ENCODE results near the gene TRAF2. TPM values are rescaled to one million over a fixed set of nuclear protein-coding genes. Genes with fewer than 3 reads are reported as not detected.

Gene TRAF2
- total and polyA plus RNA-seq, 2 donors (not counting 3 experiments of a cell fraction or from before 2014, with no cell fraction given), result 10.9 to 23.1 TPM

DNA sequence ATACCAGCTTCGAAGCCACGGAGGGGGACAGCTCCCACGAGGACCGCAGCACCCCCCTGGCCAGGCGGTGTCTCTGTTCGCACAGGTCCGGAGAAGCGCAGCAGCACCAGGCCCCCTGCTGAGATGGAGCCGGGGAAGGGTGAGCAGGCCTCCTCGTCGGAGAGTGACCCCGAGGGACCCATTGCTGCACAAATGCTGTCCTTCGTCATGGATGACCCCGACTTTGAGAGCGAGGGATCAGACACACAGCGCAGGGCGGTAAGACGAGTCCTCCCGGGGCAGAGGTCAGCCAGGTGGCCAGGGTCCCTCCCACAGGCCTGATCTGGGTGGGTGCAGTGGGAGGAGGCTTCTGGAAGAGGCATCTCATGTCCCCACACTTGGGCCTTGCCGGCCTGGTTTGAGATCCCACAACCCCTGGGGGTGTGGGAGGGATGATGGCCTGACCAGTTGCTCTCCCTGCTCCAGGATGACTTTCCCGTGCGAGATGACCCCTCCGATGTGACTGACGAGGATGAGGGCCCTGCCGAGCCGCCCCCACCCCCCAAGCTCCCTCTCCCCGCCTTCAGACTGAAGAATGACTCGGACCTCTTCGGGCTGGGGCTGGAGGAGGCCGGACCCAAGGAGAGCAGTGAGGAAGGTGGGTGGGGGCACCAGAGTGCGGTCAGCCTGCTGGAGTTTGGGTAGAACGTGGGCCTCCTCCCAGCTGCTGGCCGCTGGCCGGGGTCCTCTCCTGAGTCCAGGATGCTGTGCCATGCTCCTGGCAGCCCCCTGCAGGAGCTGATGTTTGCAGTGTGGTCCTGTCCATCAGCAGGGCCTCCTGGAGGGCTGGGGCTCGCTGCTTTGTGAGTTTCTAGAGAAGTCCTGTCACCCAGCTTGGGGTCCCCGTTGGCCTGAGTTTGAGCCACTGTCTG, 46.8 kb upstream of the TRAF2 start:
- Histone ChIP-seq H3K27ac (ENCODE audit: insufficient read depth, low read depth, low read length) (no peak overlapping the region), H3K9ac (replicated peaks; ENCODE audit: extremely low read depth, insufficient read depth, low read length) (no peak overlapping the region), H4K20me1 (replicated peaks; ENCODE audit: control insufficient read depth, extremely low read depth, insufficient read depth, low read length) (no peaks in the 10 kb centered on the region), H3K9me3 (replicated peaks; ENCODE audit: control insufficient read depth, insufficient read depth, low read length) (no peaks in the 10 kb centered on the region), H3K79me2 (ENCODE audit: control insufficient read depth, insufficient read depth, low read length) (no peaks in the 10 kb centered on the region), H2AFZ (ENCODE audit: low read depth, low read length) (no peak overlapping the region), H3K27me3 (ENCODE audit: control insufficient read depth in 2 of 2, insufficient read depth in 2 of 2, low read length in 2 of 2) (peaks cover 2 to 6% of the 10 kb centered on the region in 2 experiments), H3K36me3 (ENCODE audit: control insufficient read depth in 2 of 2, extremely low read depth in 1 of 2, insufficient read depth in 2 of 2, low read length in 2 of 2) (peaks cover 0 to 13% of the 10 kb centered on the region in 2 experiments), H3K9me1 (replicated peaks; ENCODE audit: control insufficient read depth, extremely low read depth, insufficient read depth, low read length) (no peaks in the 10 kb centered on the region), H3K4me3 (replicated peaks in 1 of 3; ENCODE audit: insufficient read depth in 1 of 3, low read depth in 1 of 3, low read length in 3 of 3) (no peak overlapping the region), H3K4me1 (ENCODE audit: control insufficient read depth, extremely low read depth, insufficient read depth, low read length) (peaks cover 3% of the 10 kb centered on the region), H3K4me2 (ENCODE audit: insufficient read depth, low read length) (no peak overlapping the region)
- FAIRE-seq (no peak), DNase-seq (ENCODE audit: low read depth, low spot score) (no peak)
- ChIA-PET CTCF (interaction anchor here (1.0 kb wide), 1 partner anchor 18 kb away, joined by 3 read pairs; no protein-coding TSS in a partner anchor), POLR2A (interaction anchor here (0.6 kb wide), 1 partner anchor 69 kb away, joined by 7 read pairs; no protein-coding TSS in a partner anchor)
- no TSS peak for BruUV-seq (replicated peaks)
- TF ChIP-seq MYC (IDR thresholded peaks at IDR 0.05; ENCODE audit: low read depth, low read length) (no peak), MAX (IDR thresholded peaks at IDR 0.05; ENCODE audit: insufficient read depth, insufficient read length) (no peak)
- intact Hi-C loops (cut with micrococcal nuclease) (loop anchor here (5.0 kb wide), 2 partner anchors 32 to 158 kb away; partner anchors contain the start of genes CLIC3 and RABL6), dilution Hi-C loops (cut with MboI; ENCODE audit: extremely low pct_ligation_motif_present, low sequenced_read_pairs) (no loop called here)

GRCh38 chr9:136840140-136840876, 46.0 kb upstream of the TRAF2 start:
- dilution Hi-C loops (cut with MboI; ENCODE audit: extremely low pct_ligation_motif_present, low sequenced_read_pairs), result no loop called here
- no peak overlapping the region for H3K4me2 ChIP-seq (ENCODE audit: insufficient read depth, low read length)
- CTCF ChIA-PET, result interaction anchor here (0.6 to 1.0 kb wide), 2 partner anchors 13 to 19 kb away, joined by 3 to 4 read pairs; no protein-coding TSS in a partner anchor
- intact Hi-C loops (cut with micrococcal nuclease), result loop anchor here (5.0 kb wide), 2 partner anchors 33 to 157 kb away; partner anchors contain the start of genes CLIC3 and RABL6
- H3K27ac ChIP-seq (ENCODE audit: insufficient read depth, low read depth, low read length), result no peak overlapping the region
- TF ChIP-seq JUN (IDR thresholded peaks at IDR 0.05; ENCODE audit: borderline replicate concordance, insufficient read depth, insufficient read length, low read depth) (no peak), MYC (IDR thresholded peaks at IDR 0.05; ENCODE audit: low read depth, low read length) (no peak), POLR2A (IDR thresholded peaks at IDR 0.05; ENCODE audit: low read depth, low read length) (no peak), FOS (IDR thresholded peaks at IDR 0.05; ENCODE audit: borderline replicate concordance, insufficient read depth, low read length) (no peak), CTCF (IDR thresholded peaks at IDR 0.05; ENCODE audit: extremely low read depth in 1 of 2, insufficient read depth in 1 of 2, low read depth in 1 of 2, low read length in 2 of 2) (no peak), POLR2AphosphoS5 (IDR thresholded peaks at IDR 0.05; ENCODE audit: insufficient read depth, low read depth, low read length) (no peak), EZH2 (IDR thresholded peaks at IDR 0.05; ENCODE audit: borderline replicate concordance, low read depth, low read length, severe bottlenecking) (no peak), MAX (IDR thresholded peaks at IDR 0.05; ENCODE audit: insufficient read depth, insufficient read length) (no peak), GATA2 (IDR thresholded peaks at IDR 0.05; ENCODE audit: insufficient read depth, insufficient read length, low read depth, low read length) (no peak)
- no peaks in the 10 kb centered on the region for H3K79me2 ChIP-seq (ENCODE audit: control insufficient read depth, insufficient read depth, low read length)
- no TSS peak for BruUV-seq (replicated peaks)
- H3K9me3 ChIP-seq (replicated peaks; ENCODE audit: control insufficient read depth, insufficient read depth, low read length), result no peaks in the 10 kb centered on the region
- peaks cover 2 to 11% of the 10 kb centered on the region in 2 experiments for H3K27me3 ChIP-seq (ENCODE audit: control insufficient read depth in 2 of 2, insufficient read depth in 2 of 2, low read length in 2 of 2)
- POLR2A ChIA-PET, result interaction anchor here (0.6 kb wide), 1 partner anchor 69 kb away, joined by 7 read pairs; no protein-coding TSS in a partner anchor
- H3K4me3 ChIP-seq (replicated peaks in 1 of 3; ENCODE audit: insufficient read depth in 1 of 3, low read depth in 1 of 3, low read length in 3 of 3), result no peak overlapping the region
- no peak overlapping the region for H3K9ac ChIP-seq (replicated peaks; ENCODE audit: extremely low read depth, insufficient read depth, low read length)
- H3K9me1 ChIP-seq (replicated peaks; ENCODE audit: control insufficient read depth, extremely low read depth, insufficient read depth, low read length), result no peaks in the 10 kb centered on the region
- H3K36me3 ChIP-seq (ENCODE audit: control insufficient read depth in 2 of 2, extremely low read depth in 1 of 2, insufficient read depth in 2 of 2, low read length in 2 of 2), result peaks cover 0 to 13% of the 10 kb centered on the region in 2 experiments
- no peak overlapping the region for H2AFZ ChIP-seq (ENCODE audit: low read depth, low read length)
- FAIRE-seq (no peak), DNase-seq (ENCODE audit: low read depth, low spot score) (no peak)
- peaks cover 3% of the 10 kb centered on the region for H3K4me1 ChIP-seq (ENCODE audit: control insufficient read depth, extremely low read depth, insufficient read depth, low read length)
- H4K20me1 ChIP-seq (replicated peaks; ENCODE audit: control insufficient read depth, extremely low read depth, insufficient read depth, low read length), result no peaks in the 10 kb centered on the region
